ENCODE results near the gene COL18A1.

The COL18A1 gene

DNA sequence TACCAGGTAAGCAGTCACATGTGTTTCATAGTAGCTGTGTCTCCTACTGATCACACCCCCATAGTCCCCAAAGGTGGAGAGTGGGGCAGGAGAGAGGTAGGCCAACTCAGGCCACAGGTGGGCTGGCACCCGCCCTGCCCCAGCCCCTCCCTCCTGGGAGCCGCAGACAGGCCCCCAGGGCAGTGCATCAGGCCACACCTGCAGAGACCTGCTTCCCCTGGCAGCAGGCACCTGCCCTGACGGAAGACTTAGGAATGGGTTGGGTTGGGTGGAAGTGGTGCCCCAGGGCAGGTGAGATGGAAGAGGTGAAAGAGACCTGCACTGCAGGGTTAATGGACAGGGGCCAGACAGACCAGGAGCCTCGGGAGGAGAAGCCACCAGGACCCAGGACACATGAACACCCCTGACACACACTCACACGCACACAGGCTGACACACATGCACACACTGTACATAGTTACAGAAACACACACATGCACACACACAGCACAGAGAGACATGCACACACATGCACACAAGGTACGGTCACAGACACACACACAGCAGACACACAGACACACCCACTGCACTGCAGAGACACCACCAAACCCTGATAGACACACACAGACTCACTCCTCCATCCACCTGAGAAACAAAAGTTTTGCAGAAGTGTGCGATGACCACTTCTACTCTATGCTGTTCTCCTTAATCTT lies 1.7 kb upstream of the COL18A1 start:
- no peak for DNase-seq

DNA sequence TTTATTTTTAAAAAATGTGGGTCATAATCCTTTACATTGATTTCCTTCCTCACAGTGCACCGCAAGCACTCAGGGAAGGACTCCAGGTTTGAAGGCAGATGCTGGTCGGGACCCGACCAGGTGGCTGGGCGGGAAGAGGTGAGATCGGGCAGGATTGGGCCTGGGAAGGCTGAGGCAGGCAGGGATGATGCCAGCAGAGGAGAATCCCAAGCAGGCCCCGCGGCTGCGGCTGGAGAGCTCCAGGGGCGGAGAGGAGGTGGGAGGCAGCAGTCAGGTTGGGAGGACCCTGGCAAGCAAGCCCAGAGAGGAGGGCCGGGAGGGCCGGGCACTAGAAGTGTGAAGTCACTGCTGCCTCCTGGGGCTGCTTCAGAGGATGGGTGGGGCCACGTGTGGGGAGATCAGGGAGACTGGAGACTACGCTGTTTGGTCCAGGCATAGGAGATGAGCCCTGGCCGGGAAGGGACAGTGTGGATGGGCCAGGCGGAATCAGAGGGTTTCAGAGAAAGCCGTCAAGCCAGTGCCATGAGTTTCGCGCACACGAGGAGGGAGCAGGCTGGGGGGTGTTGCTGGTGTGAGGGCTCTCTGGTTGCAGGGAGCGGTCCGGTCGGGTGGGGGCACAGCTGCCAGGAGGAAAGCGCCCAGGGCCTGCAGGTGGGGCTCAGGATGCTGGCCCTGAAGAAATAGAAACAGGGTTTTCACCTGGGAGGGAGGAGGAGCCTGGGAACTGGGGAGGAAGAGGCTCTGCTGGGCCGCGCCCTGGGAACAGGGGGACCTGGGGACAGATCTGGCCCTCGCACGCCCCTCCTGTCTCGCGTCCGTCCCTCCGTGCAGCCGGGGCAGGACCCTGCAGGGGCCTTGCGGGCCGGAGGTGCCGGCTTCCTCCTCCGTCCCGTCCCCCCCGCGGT lies 888 bp upstream of the COL18A1 start:
- DNase-seq: no peak

DNA sequence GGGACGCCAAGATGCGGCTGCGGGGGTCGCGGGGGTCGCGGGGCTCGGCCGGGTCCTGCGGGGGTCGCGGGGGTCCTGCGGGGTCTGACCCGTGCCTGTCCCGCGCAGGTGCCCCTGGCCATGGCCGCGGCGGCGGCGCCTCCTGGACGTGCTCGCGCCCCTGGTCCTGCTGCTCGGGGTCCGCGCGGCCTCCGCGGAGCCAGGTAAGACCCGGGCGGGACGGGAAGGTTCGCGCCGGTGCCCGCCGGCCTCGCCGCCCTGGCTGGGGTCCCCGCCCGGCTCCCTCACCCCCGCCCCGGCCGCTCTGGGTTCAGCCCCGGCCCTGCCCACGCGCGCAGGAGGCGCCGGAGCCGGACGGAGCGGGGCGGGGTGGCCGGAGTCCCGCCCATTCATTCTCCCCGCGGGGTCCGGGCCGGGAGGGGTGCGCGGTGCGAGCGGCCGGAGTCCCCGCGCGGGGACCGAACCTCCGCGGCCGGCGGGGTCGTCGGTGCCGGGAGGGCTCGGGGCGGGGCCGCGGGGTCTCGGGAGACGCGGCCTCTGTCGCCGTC lies 380 bp downstream of the COL18A1 start:
- no peak for DNase-seq

DNA sequence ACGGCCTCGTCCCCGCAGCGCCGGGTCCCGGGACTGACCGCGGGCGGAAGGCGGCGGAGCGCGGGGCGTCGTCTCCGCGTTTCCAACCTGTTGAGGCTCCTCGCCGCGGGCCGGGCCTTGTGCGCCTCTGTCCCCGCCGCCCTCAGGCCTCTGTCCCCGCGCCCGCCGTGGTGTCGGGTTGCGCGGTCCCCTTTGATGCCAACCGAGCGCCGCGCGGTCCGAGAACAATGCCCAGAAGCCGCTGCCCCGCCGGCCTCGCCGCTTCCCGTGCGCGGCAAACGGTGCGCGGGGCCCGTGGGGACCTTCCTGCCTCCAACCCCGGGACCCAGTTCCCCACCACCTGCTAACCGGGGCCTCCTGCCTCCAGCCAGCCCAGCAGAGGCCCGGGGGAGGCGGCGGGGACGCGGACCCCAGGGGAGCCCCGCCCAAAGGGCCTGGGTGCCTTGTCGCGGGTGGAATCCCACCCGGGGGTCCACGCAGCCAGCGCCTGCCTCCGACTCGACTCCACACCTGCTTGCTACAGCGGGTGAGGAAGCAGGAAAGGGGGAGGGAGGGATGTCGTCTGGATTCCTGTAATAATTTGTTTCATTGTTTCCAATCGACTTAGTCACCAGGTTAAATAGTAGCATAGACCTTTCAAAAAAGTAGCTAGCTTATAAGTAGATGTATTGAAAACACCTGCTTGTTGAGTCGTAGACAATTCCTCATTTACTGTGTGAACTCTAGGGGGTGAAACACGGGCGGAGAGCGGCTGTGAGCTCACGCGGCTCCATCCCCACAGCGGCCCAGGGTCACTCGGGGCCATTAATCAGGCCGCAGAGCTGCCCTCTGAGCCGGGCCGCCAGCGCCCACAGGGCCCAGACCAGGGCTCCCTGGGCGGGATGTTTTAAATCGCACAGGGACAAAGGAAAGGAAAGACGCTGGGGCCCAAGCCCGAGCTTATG lies 1.1 kb downstream of the COL18A1 start:
- no peak for DNase-seq

DNA sequence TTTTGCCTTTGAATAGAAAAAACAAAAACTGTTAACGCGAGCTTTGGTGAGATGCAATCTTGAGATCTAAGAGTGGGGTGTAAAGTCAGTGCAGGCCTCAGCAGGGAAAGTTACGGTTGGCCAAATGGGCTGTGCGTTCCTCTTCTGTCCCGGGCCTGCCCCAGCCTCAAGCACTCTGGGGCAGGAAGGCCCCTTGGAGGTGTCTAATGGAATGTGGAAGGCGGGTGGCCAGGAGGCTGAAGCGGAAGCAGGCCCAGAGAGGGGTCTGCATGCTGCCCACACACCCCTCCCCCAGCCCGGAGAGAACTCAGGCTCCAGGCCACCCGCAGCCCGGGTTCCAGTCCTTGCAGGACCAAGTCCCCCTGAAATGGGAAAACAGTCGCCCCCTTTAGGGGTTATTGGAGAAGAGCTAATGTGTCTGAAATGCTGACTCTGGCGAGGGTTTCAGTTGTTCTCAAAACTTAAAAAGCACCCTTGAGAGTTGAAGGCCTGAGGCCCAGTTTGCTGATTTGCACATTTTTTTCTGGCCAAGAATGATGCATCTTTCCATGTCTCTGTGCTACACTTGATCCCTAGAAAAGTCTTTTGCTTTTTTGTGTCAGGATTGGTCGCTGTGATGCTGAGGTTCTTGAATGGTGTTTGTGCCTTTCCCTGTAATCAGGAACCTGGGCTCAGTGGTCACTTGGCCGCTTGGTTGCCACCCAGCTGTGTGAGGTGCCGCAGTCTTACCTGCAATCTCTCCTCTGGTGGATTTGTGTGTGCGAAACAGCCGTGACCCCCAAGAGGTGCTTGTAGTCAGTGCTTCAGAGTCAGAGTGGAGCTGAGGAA lies 2.0 kb downstream of the COL18A1 start:
- no peak for DNase-seq

DNA sequence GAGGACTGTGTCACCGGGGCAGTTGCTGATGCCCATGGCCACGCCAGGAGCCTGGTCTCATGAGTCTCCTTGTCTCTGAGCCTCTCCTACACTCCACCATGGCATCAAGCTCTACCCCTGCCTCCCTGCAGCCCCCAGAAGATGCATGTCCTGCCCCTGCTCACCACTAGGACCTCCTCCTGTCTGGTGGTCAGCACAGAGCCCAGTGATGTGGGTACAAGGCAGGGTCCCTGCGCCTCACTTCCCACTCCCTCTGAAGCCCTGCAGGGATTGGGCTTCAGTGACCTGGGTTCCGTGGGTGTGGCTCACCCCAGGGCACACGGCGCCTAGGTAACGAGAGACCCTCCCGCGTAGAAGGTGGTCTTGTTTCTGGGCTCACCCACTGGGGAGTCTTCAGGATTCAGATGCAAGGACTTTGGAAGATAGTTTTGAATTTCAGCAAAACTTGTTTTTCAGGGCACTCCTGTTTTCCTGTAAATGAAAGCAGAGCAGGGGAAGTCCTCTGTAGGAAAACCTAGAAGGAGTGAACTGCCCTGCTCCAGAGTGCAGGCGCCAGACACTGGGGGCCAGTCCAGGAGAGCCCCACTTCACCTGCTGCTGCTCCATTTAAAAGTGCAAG lies 2.8 kb downstream of the COL18A1 start:
- no peak for DNase-seq

DNA sequence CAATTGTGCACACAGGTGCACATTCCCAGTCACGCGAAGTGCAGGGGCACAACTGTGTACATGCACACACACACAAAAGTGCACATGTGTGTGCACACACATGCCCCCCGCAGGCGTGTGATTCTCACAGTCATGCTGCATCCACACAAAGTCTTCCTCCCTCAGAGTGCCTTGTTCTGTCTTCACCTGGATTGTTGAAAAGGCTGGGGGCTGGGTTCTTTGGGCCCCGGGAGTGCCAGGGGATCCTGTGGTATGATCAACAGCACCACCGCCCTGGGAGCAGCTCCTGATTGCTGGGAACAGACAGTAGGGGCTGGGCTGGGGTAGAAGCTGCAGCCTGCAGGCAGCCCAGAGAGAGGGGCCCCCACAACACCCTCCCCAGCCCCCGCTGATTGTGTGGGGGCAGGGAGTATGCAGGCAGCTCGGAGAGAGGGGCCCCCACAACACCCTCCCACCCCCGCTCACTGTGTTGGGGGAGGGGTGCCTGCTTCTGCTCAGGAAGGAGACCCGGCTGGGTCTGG lies 3.4 kb downstream of the COL18A1 start:
- no peak for DNase-seq

DNA sequence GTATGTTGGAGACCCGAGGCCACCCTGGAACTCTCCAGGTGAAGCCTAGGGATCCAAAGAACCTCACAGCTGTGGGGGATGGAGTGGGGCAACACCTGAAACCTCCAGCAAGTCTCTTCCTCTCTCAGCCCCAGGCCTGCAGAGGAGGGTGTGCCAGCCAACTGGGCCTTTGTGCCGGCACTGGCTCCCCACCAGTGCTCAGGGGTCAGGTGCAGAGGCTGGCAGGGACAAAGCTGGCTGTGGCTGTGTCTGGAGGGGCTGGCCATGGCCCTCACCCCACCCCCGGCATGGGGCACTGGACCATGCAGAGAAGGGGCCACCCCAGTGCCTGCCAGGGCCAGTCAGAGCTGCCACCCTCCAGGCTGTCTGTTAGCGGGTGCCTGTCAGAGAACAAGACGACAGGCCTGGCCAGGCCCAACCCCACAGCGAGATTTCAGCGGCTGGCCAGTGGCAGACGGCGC lies 3.9 kb downstream of the COL18A1 start:
- DNase-seq: no peak

DNA sequence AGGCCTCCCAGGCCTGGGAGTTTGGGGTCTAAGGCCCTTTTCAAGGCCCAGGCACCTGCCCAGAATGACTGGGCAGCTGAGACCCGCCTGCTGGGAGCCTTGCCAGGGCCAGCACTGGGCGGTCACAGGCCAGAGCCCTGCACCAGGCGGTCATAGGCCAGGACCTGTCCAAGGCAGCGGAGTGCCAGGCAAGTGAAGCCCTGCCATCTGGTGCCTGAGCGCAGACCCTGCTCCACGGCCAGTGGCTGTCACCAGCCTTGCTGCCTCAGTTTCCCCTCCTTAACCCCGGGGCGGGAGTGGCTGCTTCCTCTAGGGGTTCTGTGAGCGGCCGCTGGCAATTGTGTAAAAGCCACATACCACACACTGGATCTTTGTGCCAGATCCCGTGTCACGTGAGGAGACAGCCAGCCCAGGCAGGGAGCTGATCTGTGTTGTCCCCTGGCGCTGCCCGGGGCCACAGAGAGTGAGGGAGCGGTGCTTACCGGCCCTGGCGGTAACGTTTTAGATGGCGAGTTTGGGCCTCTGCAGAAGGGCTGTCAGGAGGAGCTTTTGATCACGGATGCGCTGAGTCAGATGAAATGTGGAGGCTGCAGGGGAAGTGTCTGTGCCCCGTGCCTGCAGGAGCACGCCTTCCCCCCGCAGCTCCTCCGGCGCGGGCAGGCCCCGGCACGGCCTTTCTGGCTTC lies 4.6 kb downstream of the COL18A1 start:
- no peak for DNase-seq

DNA sequence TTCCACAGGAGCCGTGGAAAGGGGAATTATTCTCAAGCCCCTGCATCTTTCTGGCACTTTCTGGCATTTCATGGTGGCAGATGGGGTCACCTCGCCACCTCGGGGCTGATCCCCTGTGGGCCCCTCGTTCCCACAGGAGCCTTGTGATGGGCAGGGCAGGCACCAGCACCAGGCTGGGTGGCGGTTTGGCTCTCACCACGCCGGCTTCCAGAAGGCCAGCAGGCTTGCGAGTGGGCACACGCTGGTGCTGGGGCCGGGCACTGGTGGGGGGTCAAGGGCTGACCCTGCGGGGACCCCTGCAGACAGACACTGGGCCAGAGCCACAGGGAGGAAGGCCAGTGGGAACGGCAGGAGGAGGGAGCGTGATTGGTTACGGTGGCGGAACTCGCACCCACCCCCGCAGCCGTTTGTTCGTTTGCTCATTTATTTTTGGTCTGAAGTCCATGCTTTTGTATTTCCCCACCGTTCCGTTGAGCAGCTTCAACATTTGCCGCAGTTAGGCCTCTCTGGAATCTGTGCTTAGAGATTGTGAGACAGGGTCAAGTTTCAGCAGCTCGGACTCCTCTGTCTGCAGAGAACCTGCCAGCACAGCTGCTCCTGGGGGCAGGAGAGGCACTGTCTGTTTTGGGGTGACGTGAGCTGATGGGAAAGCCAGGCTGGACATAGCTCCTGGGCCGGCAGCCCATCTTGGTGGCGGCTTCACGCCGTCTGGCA lies 5.3 kb downstream of the COL18A1 start:
- DNase-seq: no peak

DNA sequence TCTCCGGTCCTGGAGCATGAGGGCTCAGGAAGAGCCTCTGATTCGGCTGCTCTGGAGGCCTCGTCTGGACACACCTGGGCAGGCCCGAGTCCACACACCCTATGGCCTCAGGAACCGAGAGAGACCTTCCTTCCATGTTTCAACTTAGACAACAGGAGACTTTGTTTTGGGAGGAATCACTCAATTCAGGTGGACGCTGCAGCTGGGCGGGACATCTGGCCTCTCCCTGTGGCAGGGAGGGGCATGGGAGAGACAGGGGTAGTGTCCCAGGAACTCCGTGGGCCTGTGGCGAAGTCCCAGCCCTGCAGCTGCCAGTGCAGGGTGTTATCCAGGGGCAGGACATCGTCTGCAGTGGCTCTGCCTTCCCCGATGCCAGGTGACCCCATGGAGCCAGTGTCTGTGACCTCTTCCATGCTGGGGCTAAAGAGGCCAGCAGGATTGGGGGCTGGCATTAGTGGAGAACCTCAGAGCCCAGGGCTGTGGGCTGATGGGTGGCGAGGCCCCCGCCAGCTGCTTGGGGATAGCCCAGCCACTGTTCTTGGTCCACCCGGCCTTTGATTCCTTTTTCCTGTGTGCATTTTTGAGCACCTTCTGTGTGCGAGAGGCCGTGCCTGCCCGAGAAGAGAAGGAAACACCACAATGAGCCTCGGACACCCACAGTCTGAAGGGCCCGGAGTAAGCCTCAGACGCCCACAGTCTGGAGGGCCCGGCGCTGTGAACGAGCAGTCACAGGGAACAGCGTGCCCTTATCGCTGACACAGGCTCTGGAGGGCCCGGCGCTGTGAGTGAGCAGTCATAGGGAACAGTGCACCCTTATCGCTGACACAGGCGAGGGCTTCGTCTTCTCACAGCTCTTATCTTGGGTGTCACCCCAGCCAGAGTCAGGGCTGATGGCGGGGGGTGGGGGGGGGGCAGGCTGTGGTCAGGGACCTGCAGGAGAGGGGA lies 6.2 kb downstream of the COL18A1 start:
- DNase-seq: no peak

DNA sequence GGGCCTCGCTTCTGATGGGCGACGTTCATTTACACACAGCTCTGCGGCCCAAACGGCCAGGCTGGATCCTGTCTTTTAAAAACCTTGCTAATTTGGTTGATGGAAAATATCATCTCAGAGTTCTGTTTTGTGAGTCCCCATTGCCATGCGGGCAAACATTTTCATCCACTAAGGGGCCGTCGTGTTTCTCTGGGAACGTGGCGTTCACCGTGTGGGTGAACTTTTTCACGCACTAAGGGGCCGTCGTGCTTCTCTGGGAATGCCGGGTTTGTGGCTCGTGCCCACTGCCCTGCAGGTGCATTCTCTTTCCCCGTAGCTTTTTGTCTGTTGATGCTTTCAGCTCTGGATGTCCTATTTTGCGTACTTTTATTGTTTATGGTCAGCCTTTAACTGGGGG lies 6.8 kb downstream of the COL18A1 start:
- no peak for DNase-seq

DNA sequence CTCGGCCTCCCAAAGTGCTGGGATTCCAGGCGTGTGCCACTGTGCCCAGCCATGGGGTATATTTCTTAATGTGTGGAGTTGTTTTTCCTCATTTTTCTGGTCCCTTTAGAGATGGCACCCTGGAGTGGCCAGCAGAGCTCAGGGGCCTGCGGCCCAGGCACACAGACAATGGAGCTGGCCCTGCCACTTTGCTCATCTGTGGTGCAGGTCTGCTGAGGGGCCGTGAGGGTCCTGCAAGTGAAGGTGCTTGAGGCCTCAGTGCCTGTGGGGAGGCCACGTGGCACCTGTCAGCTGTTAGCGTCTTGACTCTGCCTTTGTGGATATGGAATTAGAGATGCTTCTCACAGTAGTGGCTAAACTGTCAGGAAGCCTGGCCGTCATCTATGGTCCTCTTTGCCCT lies 7.5 kb downstream of the COL18A1 start:
- DNase-seq: no peak

DNA sequence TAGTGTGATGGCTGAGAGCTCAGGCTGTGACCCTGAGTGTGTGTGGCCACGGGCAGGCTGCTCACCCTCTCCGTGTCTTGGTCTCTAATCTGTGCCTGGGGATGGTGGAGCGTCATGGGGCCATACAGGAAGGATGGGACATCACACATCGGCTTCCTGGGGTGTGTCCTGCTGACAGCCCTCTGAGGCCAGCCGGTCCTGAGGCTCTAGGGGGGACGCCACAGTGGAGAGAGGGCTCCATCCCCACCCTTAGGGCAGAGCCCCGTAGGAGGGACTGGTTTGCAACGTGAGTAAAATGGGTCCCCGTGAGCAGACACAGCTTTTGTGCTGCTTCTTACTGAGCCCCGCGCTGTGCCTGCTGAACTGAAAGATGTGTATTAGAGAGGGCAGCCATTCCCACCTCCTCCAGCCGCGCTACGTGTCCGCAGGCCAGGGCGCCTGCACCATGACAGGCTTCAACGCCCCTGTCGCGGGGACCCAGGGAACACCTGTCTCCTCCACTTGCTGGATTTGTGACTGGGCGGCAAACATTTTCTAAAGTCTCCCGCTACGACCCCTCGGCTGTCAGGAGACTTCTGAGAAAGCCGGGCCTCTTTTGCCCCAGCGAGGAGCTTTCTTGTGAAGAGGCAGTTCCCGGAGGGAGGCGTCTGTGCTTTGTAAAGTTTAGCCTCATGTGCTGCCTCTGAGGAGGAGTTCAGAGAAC lies 8.1 kb downstream of the COL18A1 start:
- no peak for DNase-seq

DNA sequence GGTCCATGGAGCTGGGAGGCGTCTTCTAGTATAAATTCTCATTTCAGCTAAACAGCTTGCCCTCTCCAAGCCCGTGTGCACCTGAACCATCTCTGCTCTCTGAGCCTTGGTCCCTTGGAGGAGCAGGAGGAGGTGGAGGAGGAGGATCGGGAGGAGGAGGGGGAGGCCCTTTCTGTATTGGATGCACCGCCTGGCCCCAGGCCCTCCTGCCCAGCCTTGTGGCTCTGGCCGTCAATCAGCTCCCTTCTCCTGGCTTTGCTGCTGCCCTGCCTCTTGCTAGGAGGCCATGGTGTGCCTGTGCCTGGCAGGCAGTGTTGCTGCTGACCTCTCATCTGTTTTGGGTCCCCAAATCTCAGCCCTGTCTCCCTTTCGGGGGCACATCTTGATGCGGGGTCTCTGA lies 9.0 kb downstream of the COL18A1 start:
- DNase-seq: no peak

DNA sequence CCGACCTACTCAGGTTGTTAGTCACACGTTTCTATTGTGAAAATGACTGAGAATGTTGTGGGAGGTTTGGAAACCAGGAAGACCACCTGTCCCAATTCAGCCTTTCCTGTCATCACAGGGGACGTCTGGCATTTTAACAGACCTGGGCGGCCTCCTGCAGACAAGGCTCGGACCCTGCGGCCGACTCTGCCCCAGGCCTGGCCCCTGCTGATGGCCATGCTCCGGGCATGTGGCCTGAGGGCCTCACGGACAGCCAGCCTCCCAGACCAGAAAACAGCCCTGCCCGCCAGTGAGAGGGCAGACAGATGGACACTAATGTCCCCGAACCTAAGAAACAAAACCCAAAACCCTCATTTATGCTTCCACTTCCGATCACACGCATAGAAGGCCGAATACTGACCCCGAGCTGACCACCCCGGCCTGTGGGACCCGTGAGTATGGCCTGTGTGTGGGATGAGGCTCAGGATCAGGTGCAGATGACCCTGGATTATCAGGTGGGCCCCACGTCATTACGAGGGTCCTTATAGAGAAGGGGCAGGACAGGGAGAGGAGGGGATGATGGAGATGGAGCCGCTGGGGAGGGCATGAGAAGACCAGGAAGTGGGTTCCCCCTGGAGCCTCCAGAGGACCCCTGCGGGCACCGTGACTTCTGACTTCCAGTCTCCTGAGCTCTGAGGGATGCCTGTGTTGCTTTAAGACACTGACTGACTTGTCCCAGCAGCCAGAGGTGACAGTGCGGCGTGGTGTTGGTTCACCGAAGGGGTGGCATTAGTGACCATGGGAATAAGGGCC lies 9.6 kb downstream of the COL18A1 start:
- DNase-seq: no peak
